ENCODE results near the gene LCLAT1.

LCLAT1 gene

GRCh38 chr2:30424231-30424630 lies 22.8 kb upstream of the LCLAT1 start:
- H3K9me3 ChIP-seq (ENCODE audit: control insufficient read depth, insufficient read depth, low read depth, low read length): no peaks in the 10 kb centered on the region
- peaks cover 8% of the 10 kb centered on the region; the same call in 1 of the 2 replicates for H3K4me1 ChIP-seq (ENCODE audit: control insufficient read depth, insufficient read depth, low read length)
- no peak overlapping the region for H3K27ac ChIP-seq (ENCODE audit: extremely low read depth, low read depth, low read length)
- ChIA-PET CTCF (interaction anchor here (0.6 kb wide), 1 partner anchor 279 kb away, joined by 3 read pairs; no protein-coding TSS in a partner anchor), POLR2A (no interaction called here)
- H3K4me3 ChIP-seq (ENCODE audit: low read depth, low read length): no peak overlapping the region
- H3K36me3 ChIP-seq (ENCODE audit: control insufficient read depth in 2 of 2, insufficient read depth in 1 of 2, low read length in 2 of 2): no peaks in the 10 kb centered on the region
- TF ChIP-seq ZBTB21 (tag by site-specific recombination; IDR thresholded peaks at IDR 0.05): no peak
- TF ChIP-seq, protein P1, sequence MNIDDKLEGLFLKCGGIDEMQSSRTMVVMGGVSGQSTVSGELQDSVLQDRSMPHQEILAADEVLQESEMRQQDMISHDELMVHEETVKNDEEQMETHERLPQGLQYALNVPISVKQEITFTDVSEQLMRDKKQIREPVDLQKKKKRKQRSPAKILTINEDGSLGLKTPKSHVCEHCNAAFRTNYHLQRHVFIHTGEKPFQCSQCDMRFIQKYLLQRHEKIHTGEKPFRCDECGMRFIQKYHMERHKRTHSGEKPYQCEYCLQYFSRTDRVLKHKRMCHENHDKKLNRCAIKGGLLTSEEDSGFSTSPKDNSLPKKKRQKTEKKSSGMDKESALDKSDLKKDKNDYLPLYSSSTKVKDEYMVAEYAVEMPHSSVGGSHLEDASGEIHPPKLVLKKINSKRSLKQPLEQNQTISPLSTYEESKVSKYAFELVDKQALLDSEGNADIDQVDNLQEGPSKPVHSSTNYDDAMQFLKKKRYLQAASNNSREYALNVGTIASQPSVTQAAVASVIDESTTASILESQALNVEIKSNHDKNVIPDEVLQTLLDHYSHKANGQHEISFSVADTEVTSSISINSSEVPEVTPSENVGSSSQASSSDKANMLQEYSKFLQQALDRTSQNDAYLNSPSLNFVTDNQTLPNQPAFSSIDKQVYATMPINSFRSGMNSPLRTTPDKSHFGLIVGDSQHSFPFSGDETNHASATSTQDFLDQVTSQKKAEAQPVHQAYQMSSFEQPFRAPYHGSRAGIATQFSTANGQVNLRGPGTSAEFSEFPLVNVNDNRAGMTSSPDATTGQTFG (tag by site-specific recombination; IDR thresholded peaks at IDR 0.05; ENCODE audit: borderline replicate concordance): no peak
- TF ChIP-seq ZNF302 (tag by site-specific recombination; IDR thresholded peaks at IDR 0.05; ENCODE audit: low read depth): no peak
- TF ChIP-seq, protein P2, sequence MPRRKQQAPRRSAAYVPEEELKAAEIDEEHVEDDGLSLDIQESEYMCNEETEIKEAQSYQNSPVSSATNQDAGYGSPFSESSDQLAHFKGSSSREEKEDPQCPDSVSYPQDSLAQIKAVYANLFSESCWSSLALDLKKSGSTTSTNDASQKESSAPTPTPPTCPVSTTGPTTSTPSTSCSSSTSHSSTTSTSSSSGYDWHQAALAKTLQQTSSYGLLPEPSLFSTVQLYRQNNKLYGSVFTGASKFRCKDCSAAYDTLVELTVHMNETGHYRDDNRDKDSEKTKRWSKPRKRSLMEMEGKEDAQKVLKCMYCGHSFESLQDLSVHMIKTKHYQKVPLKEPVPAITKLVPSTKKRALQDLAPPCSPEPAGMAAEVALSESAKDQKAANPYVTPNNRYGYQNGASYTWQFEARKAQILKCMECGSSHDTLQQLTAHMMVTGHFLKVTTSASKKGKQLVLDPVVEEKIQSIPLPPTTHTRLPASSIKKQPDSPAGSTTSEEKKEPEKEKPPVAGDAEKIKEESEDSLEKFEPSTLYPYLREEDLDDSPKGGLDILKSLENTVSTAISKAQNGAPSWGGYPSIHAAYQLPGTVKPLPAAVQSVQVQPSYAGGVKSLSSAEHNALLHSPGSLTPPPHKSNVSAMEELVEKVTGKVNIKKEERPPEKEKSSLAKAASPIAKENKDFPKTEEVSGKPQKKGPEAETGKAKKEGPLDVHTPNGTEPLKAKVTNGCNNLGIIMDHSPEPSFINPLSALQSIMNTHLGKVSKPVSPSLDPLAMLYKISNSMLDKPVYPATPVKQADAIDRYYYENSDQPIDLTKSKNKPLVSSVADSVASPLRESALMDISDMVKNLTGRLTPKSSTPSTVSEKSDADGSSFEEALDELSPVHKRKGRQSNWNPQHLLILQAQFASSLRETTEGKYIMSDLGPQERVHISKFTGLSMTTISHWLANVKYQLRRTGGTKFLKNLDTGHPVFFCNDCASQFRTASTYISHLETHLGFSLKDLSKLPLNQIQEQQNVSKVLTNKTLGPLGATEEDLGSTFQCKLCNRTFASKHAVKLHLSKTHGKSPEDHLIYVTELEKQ (tag by site-specific recombination; IDR thresholded peaks at IDR 0.05; ENCODE audit: borderline replicate concordance): no peak
- no peak for TF ChIP-seq ZNF629 (tag by site-specific recombination; IDR thresholded peaks at IDR 0.05)
- no peak for TF ChIP-seq ZNF626 (tag by site-specific recombination; IDR thresholded peaks at IDR 0.05)
- no peak for TF ChIP-seq TRIM28 (IDR thresholded peaks at IDR 0.05; ENCODE audit: borderline replicate concordance, low read length)
- TF ChIP-seq ZNF311 (tag by site-specific recombination; IDR thresholded peaks at IDR 0.05; ENCODE audit: borderline replicate concordance): no peak
- TF ChIP-seq HIC1 (tag by site-specific recombination; IDR thresholded peaks at IDR 0.05): no peak
- TF ChIP-seq ZSCAN16 (tag by site-specific recombination; IDR thresholded peaks at IDR 0.05): no peak
- TF ChIP-seq TCF7L2 (IDR thresholded peaks at IDR 0.05; ENCODE audit: borderline replicate concordance, low read depth, low read length): no peak
- no peak for TF ChIP-seq HOXD13 (CRISPR knock-in tag; IDR thresholded peaks at IDR 0.05; ENCODE audit: borderline replicate concordance)
- TF ChIP-seq SETDB1 (IDR thresholded peaks at IDR 0.05; ENCODE audit: insufficient read length, low read length): no peak
- TF ChIP-seq ZNF707 (tag by site-specific recombination; IDR thresholded peaks at IDR 0.05): no peak
- TF ChIP-seq ZNF776 (tag by site-specific recombination; IDR thresholded peaks at IDR 0.05; ENCODE audit: borderline replicate concordance): no peak
- TF ChIP-seq, protein P3, sequence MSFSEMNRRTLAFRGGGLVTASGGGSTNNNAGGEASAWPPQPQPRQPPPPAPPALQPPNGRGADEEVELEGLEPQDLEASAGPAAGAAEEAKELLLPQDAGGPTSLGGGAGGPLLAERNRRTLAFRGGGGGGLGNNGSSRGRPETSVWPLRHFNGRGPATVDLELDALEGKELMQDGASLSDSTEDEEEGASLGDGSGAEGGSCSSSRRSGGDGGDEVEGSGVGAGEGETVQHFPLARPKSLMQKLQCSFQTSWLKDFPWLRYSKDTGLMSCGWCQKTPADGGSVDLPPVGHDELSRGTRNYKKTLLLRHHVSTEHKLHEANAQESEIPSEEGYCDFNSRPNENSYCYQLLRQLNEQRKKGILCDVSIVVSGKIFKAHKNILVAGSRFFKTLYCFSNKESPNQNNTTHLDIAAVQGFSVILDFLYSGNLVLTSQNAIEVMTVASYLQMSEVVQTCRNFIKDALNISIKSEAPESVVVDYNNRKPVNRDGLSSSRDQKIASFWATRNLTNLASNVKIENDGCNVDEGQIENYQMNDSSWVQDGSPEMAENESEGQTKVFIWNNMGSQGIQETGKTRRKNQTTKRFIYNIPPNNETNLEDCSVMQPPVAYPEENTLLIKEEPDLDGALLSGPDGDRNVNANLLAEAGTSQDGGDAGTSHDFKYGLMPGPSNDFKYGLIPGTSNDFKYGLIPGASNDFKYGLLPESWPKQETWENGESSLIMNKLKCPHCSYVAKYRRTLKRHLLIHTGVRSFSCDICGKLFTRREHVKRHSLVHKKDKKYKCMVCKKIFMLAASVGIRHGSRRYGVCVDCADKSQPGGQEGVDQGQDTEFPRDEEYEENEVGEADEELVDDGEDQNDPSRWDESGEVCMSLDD (tag by site-specific recombination; IDR thresholded peaks at IDR 0.05): no peak

Data from HEK293 (cell line).